ENCODE measurements around the gene CLCN7.

DNA sequence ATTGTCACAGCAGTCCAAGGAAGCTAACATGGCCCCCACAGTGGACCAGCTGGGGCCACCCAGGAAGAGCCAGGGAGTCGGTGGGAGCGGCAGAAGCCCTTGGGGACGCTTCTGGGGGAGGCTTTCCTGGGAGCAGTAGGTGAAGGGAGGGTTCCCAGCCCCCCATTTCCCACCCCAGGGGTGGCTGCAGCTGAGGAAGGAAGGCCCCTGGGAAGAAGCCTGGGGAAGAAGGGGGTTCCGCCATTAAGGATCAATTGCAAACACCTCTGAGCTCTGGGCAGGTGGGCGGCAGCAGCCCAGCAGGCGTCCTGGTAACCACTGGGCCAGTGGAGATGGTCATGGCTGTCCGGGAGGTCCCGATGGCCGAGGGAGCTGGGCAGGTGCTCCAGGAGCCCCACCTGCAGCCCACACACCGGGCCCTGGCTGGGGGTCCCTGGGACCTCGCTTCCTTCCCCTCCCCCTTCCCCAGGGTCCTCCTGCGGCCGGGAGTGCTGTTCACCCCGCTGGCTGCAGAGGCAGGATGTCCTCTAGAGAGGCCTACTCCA lies 44.5 kb downstream of the CLCN7 start:
- TF ChIP-seq, protein P1, sequence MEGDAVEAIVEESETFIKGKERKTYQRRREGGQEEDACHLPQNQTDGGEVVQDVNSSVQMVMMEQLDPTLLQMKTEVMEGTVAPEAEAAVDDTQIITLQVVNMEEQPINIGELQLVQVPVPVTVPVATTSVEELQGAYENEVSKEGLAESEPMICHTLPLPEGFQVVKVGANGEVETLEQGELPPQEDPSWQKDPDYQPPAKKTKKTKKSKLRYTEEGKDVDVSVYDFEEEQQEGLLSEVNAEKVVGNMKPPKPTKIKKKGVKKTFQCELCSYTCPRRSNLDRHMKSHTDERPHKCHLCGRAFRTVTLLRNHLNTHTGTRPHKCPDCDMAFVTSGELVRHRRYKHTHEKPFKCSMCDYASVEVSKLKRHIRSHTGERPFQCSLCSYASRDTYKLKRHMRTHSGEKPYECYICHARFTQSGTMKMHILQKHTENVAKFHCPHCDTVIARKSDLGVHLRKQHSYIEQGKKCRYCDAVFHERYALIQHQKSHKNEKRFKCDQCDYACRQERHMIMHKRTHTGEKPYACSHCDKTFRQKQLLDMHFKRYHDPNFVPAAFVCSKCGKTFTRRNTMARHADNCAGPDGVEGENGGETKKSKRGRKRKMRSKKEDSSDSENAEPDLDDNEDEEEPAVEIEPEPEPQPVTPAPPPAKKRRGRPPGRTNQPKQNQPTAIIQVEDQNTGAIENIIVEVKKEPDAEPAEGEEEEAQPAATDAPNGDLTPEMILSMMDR (IDR thresholded peaks at IDR 0.05): no peak
- TF ChIP-seq POLR2A (IDR thresholded peaks at IDR 0.05) (no peak), EP300 (IDR thresholded peaks at IDR 0.05) (no peak)

Measured in ovary (tissue), 3 donors.